RPMI8226 (cell line): Measurements from ENCODE around the gene EDEM3.
"Not testable (repeated sequence)": the region's sequence is repeated elsewhere in the genome, so short reads cannot be mapped to it uniquely, and the experiment has no call there.

Experiments
- DNase-seq: peaks from one replicate; pipeline ENCODE4 v3.0.0-alpha.2; 2015

The EDEM3 gene

DNA sequence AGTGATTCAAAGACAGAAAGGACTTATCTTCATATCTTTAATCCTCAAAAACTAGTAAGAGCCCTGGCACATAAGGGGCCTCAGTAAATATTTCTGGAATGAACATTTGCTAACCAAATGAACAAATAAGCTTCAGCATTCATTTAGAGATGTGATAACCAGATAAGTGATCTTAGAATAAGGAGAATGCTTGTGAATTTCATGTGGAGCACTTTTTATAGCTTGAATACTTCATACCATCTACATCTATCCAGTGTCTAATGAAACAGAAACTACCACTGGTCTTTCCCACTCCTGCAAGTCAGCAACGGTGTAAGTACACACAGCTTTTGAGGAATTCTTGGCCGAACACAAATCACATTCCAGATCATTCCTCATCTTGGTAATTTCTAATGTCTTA lies 38.5 kb downstream of the EDEM3 start:
- no peak for DNase-seq

DNA sequence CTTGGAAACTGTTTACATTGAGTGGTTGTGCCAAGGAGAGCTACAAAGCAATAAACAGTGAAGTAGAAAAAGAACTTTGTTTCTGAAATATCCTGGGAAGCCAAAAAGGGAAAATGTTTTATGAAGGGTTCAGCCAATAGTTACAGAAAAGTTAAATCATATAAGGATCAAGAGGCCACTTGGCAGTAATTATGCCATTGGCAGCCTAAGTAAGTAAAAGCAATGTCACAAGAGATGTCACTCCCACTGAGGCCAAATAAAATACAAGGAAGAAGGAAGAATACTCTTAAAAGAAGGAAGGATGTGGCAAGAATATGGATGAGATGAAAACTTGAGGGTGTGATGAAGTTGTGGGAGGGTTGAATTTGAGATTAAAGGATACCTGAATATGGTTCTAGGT lies 45.2 kb downstream of the EDEM3 start:
- DNase-seq = no peak

DNA sequence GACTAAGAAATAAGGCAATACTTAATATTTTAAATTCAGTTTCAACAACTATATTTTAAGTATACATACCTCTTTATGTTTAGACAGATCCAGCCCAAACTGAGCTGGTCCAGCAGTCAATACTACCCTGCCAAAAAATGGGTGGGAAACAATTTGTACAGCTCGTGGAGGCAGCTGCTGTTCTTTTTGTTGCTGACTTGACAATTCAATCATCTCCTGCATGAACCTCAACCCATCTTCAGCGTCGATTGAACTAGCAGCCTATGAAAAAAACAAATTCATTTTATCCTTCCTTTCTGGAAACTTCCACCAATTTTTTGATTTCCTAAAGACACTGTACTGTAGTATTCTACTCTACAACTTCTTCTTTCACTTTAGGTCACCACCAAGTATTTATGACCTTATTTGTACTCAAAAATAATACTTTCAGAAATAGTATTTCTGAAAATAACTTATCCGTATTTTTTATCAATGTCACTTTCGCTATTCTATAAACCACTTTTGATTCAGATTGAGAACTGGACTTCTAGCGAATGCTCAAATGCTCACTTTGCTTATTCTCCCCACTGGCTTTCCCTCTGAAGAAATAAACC lies 46.5 kb downstream of the EDEM3 start:
- no peak for DNase-seq

DNA sequence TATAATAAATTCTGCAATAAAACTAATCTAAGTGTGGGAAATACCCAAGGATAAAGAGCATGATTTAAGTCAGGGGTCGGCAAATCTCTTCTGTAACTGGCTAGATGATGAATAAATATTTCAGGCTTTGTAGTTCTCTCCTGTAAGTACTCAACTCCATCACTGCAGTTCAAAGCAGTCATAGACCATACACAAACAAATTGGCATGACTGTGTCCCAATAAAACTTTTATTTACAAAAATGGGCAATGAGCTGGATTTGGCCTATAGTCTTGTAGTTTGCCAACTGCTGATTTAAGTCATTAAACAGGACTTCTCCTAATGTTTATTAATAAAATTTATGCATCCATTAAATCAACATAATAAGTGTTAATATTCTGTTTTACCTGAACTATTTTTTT lies 49.4 kb downstream of the EDEM3 start:
- DNase-seq = no peak

DNA sequence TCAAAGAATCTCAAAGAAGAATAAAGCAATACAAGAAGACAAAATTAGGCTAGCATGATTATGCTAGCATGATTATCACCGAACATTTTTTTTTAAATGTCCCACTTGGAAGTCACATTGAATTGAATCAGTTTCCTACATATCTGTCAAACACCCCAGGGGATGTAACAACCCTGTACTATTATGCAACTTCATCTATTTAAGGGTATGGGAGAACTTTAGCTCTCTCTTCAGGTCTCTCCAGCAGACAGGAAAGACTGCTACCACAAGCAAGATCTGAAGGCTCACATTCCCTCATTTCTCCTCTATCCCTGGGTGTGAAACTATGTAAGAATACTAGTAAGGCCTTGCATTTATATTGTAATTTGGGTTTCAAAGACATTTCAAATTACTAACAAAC lies 52.8 kb downstream of the EDEM3 start:
- no peak for DNase-seq

DNA sequence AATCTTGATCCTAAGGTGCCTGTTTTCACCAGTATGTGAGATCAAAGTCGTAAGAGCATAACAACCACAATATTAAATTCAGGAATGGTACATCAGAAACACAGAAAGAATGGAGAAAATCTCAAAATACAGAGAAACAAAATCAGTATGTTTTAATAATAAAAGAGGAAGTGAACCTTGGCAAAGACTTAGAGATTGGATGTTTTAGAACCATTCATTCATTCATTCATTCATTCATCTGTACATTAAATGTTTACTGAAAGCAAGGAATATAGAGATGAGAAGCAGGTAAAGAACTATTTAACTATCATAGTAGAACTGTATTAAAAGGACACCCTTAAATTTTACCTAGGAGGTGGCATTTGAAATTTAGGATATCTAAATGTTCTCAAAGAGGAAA lies 55.7 kb downstream of the EDEM3 start:
- DNase-seq = no peak

DNA sequence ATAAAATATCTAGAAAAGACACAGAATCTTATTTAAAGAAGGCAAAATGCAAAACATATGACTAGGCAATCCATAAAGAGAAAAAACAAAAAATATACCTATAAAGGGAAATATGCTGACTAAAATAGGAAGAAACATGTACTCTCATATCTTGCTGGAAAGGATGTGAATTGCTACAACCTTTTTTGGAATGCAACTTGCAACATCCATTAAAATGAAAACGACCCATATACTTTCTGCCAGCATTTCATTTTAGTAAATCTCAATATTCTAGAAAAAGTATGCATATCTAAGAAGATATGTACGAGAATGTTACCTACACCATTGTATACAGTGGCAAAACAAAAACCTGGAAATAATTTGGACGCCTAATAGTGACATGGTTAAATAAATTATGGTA lies 56.6 kb downstream of the EDEM3 start:
- no peak for DNase-seq

DNA sequence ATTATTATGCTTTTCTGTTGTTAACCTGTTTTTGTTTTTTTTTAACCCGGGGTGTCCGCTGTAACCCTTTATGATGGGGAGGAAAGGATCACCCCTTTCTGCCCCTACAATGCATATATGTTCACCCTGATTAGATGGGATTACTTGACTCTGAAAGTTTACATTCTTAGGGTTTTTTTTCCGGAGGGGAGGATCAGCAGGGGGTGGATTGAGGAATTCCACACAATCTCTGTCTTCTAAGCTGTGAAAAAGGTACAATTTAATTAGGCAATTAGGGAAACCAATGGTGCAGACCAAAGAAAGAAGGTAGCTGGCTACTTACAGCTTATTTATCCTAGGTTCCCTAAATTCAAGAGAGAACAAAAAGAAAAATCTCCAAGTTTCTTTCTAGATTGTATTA lies 58.3 kb downstream of the EDEM3 start:
- no peak for DNase-seq

DNA sequence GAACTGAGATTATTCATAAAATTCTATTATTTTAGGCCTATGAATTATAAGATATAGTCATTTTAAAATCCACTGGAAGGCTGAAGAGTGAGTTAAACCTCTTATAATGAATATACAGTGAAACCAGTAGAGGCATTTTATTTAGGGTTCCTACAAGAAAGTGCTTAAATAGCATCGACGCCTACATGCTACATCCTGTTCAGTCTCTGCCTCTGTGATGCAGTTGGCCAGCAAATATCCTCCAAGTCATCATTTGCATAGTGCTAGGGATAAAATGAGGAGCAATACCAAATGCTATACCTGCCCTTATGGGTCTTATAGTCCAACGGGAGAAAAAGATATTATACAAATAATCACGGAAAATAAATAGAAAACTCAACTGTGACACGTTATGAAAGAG lies 59.6 kb downstream of the EDEM3 start:
- no peak for DNase-seq

DNA sequence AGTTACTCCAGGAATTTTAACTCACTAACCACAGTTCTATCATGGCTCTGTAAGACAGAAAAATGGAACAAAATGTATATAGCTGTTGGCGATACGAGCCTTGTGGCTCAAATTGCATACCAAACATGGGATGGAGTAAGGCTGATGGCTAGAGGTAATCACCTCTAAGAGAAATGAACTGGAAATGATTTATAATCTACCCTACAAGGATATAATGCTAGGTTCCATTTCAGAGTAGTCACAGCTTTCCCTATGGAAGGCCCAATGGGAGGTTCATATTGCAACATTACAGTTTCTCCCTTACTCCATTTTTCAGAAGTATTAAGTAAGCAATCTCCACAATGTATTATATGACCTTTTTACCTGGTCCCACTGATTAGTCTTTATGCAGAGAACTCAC lies 61.6 kb downstream of the EDEM3 start:
- no peak for DNase-seq

DNA sequence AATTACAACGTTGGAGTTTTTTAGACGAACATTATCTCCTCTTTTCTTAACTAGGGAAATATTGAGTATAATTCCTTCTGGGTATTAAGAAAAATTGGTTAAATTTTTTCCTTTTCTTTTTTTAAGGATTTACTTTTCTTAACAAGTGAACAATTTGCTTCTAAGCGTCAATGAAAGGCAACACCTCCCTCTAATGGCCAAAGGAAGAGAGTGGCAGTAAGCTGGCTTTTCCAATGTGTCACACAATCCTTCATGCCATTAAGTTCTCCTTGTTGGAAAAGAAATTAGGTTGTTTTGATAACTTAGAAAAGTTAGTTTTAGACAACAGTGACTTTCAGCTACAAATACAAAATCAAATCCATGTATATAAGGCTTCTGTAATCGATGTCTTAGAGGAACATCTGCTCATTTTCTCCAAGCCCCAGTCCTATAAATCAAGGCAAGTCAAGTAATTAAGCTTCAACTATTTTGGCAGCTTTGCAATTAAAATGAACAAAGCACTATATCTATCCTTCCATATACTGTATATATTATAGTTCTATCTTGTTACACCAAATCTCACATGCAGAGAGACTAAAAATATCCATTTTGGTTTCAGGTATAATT lies 62.8 kb downstream of the EDEM3 start:
- peak; percentile 40 for DNase-seq

DNA sequence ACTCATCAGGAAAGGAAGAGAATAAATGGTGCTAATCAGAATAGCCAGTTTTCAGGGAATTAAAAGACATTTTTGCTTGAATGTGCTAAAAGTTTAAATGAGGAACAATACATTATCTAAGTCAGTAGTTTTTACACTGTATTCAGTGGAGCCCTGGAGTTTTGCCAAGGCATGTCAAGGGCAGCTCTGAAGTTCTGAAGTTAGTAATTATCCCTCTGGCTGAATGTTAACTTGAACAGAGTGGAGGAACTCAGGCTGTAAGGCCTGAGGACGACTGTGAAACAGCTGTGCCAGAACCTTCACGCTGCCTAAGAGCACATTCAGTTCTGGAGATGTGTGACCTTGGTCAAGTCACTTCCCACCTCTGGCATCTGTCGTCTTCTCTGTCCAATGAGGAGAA lies 68.1 kb downstream of the EDEM3 start:
- DNase-seq = peak; percentile 93

DNA sequence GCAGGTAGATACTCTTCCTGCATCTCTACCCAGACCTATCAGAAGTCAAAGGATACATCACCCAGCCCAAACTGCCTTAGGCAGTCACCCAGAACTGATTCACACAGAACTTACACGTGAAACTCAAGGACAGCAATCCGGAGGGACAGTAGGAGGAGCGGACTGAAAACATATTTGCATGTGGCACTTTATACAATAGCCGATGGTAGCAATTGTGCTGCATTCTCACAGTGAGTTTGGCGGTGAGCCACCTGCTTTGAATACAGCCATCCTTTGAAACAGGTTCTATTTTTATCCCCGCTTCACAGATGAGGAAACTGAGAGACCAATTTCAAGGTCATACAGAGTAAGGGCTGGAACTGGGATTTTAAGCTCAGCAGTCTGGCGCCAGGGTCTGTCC lies 69.5 kb downstream of the EDEM3 start:
- DNase-seq = peak; percentile 95

DNA sequence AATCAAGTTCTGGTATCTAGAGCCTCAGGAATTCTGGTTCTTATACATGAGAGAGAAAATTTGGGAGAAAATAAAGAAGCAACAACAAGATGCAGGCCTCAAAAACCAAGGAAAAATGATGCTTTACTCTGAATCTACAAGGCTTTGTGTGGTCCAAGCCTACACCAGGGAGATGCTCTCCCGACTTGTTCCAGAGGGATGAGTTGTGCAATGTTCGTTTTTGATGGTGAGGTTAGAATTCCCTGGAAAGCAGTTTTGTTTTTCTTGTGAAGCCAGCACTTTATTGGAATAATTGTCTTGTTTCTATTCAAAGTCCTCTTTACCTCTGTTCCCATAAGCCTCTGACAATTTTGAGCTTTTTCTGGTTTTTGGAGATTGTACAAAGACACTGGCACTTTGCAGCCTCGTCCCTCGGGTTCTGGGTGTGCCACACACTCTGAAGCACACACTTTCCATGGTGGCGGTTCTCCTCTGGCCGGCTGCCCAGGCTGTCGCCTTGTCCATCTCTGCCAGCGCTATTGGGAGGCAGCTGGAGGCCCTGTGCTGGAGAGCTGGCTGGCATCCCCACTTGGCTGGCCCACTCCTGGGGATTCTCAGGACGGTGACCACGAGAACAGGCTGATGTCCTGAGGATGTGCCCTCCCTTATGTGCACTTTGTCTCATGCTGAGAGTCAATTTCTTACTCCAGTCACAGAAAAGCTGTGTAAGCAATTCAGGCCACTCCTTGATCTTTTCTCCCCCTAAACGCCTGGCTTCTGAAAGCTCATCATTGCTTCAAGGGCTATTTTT lies 70.2 kb downstream of the EDEM3 start:
- peak; percentile 78 for DNase-seq

DNA sequence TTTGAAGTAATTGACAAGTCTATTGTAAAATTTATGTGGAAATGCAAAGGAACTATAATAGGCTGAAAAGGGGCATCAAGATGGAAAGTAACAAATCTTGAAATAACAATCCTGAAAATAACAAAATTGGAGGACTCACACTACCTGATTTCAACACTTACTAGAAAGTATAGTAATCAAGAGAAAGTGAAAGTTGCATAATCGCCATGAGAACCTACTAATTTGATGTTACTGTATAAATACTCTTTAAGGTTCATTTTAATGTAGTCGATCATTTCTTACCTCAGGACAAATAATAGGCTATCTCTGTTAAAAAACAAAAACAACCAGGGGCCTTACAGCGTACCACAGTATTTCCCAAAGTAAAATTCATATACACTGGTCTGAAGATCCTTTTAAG lies 71.7 kb downstream of the EDEM3 start:
- DNase-seq = no peak

DNA sequence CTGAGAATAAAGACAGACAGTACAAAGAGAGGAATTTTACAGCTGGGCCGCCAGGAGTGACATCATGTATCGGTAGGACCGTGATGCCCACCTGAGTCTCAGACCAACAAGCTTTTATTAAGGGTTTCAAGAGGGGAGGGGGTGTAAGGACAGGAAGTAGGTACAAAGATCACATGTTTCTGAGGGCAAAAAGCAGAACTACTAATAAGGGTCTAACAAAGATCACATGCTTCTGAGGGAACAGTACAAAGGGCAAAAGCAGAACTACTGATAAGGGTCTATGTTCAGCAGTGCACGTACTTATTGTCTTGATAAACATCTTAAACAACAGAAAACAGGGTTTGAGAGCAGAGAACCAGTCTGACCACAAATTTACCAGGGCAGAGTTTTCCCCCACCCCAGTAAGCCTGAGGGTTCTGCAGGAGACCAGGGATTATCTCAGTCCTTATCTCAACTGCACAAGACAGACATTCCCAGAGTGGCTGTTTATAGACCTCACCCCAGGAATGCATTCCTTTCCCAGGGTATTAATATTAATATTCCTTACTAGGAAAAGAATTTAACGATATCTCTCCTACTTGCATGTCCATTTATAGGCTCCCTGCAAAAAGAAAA lies 73.9 kb downstream of the EDEM3 start:
- not testable (repeated sequence) for DNase-seq

DNA sequence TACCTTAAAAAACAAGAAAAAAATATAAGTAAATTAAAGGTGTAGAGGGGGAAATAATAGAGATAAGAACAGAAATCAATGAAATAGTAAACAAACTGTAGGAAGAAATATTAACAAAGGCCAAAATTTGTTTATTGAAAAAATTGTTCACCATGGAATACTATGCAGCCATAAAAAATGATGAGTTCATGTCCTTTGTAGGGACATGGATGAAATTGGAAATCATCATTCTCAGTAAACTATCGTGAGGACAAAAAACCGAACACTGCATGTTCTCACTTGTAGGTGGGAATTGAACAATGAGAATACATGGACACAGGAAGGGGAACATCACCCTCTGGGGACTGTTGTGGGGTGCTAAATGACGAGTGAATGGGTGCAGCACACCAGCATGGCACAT lies 75.2 kb downstream of the EDEM3 start:
- not testable (repeated sequence) for DNase-seq

DNA sequence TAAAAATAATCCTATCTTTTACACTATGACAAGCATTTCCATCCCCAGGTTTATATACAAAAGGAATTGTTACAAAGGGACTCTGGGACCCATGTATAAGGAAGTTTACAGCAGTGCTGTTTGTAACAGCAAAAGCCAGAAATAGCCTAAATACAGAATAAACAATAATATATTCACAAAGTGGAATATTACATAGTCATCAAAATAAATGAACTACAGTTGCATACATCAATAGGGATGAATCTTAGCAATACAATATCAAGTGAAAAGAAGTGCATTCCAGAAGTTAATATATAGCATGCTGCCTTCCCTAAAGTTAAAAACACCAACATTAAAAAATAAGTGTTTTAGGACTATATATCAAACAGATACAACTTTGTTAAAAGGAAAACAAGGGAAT lies 77.3 kb downstream of the EDEM3 start:
- no peak for DNase-seq

DNA sequence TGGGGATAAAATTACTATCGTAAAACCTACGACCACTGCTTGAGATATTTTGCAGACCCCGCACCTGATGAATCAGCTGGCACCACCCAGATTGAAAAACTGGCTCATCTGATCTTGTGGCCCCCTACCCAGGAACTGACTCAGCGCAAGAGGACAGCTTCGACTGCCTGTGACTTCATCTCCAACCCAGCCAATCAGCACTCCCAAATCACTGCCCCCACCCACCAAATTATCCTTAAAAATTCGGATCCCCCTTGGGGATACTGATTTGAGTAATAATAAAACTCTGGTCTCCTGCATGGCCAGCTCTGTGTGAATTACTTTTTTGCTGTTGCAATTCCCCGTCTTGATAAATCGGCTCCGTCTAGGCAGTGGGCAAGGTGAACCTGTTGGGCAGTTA lies 81.4 kb downstream of the EDEM3 start:
- DNase-seq = no peak

DNA sequence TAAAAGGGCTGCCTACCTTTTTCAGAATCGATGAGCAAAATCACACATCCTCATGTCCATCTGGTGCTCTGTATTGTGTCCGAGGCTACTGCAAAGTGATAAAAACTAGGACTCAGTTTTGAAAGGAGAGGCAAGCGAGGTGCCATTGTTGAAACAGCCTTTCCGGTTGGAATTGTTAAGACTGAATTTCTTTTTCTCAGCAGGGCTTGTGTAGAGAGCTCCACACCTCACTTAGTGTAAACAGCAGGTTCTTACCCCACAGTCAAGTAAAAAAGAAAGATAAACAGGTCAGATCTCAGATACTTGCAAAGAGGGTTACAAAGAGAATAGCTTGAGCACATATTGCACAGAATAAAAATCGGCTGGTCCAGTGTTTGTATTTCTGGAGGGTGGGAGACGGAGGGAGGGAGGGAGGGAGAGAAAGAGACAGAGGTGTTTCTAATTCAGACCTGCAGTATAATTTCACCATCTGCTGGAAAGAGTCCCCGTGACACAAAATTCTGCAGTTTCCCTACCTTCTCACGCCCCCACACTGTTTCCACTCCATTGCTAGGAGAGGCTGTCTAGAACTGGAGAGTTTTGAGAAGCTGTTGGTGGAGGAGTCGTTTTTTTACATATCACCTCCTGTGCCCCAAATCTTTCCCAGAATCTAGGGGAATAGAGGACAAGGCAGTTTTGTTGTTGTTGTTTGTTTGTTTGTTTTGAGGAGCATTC lies 82.5 kb downstream of the EDEM3 start:
- no peak for DNase-seq

DNA sequence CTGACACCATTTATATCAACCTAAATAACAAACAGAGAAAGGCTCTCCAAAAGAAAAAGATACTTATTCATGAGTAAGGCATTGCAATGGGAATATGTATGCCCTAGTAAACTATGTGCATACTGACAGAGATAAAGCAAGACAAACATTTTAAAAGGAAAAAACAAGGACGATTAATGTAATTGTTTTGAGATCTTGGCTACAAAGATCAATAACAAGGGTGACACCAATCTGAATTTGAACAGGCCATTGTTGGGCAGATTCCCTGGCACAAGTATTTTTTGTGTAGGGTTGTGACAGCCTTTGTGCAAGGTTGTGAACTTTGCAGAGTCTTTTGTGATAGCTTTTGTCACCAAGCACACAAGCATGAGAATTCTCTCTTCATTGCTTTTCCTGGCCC lies 85.3 kb downstream of the EDEM3 start:
- no peak for DNase-seq

DNA sequence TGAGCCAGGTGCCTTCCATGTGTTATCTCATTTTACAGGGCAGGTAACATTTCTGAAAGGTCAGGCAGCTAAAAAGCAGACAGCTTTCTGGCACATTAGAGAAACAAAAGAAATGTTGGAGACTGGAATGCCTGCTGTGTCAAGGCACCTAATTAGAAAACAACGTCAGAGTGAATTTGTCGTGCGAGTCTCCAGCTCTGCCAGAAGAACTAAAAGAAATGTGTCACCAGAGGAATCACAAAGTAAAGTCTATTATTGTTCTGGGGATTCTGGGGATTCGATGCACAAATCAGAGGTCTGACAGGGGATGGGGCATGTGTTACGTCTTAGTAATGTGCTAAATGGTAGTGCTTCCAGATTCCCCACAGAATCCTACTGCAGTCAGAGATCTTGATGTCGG lies 89.3 kb downstream of the EDEM3 start:
- no peak for DNase-seq

DNA sequence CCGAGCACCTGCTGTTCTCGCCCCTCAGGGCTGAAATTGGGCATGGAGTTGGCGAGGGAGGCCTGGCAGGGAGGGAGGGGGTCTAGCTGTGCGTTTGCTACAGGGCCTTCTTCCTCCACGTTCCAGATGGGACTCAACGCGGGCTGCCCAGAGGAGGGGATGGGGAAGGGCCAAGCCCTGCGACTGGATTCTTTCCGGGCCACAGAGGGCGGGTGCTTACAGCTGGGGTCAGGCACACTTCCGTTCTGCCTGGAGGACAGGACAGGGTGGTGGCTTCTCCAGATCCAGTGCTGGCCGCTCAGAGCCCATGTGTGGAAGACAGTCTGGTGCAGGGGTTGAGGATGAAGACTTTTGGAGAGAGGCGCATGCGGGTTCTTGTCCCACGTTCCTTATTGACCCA lies 90.0 kb downstream of the EDEM3 start:
- no peak for DNase-seq
